Parathyroid adenoma (tissue), 2 donors: ENCODE measurements around the gene SLC2A13.

ENCODE experiments used
- H2AFZ ChIP-seq: fragments of 300-600 bp; sonication (generic); one replicate; pipeline ENCODE4 v1.7.0; 2017; ENCODE audit warnings: antibody characterized with exemption, mild to moderate bottlenecking
- H3K27ac ChIP-seq: fragments of 300-600 bp; sonication (generic); one replicate; pipeline ENCODE4 v1.7.0; 2017
- H3K27me3 ChIP-seq: fragments of 300-600 bp; sonication (generic); one replicate; pipeline ENCODE4 v1.7.0; 2017; ENCODE audit warnings: low read length; ENCODE audit not compliant: control insufficient read depth, insufficient read depth
- H3K36me3 ChIP-seq: fragments of 300-600 bp; sonication (generic); one replicate; pipeline ENCODE4 v1.7.0; 2017; ENCODE audit warnings: low read length; ENCODE audit not compliant: control insufficient read depth, insufficient read depth
- H3K4me1 ChIP-seq: fragments of 300-600 bp; sonication (generic); one replicate; pipeline ENCODE4 v1.7.0; 2017; ENCODE audit warnings: control low read depth
- H3K4me2 ChIP-seq: fragments of 300-600 bp; sonication (generic); one replicate; pipeline ENCODE4 v1.7.0; 2017; ENCODE audit warnings: low read length
- H3K4me3 ChIP-seq: fragments of 300-600 bp; sonication (generic); one replicate; pipeline ENCODE4 v1.7.0; 2017; ENCODE audit warnings: low read depth, low read length
- H3K79me2 ChIP-seq: fragments of 300-600 bp; sonication (generic); one replicate; pipeline ENCODE4 v1.7.0; 2017; ENCODE audit warnings: control low read depth
- H3K9ac ChIP-seq: fragments of 300-600 bp; sonication (generic); one replicate; pipeline ENCODE4 v1.7.0; 2017; ENCODE audit warnings: mild to moderate bottlenecking
- H3K9me3 ChIP-seq: fragments of 300-600 bp; sonication (generic); one replicate; pipeline ENCODE4 v1.7.0; 2017; ENCODE audit warnings: low read length; ENCODE audit not compliant: control insufficient read depth
- CTCF ChIP-seq: fragments of 300-600 bp; sonication (generic); IDR thresholded peaks from one replicate; pipeline ENCODE4 v1.7.0; 2017; ENCODE audit warnings: antibody characterized with exemption, mild to moderate bottlenecking
- donor health status: primary hyperparathyroidism.

The SLC2A13 gene

DNA sequence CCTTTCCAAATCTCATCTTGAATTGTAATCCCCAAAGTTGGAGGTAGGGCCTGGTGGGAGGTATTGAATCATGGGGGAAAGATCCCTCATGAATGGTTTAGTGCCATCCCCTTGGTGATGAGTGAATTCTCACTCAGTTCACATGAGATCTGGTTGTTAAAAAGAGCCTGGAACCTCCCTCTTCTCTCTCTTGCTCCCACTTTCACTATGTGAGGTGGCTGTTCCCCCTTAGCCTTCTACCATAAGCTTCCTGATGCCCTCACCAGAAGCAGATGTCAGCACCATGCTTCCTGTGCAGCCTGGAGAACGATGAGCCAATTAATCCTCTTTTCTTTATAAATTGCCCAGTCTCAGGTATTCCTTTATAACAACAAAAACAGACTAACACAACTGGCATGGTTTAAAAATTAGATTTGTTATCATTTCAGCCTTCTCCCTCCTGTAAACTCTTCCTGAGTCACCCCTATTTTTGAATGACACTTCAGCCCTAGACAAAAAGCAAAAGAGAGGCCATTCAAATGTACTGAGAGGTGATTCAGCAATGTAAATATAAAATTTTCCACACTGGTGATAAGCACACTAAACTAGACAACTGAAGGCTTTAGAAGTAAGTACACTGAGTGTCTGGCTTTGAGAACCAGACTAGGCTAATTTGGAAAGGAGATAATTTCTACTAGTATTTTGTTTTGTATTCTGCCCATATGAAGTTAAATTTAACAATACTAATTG is 274.1 kb downstream of the SLC2A13 start:
- Histone ChIP-seq H3K4me3 (no peak overlapping the region), H3K27ac (no peak overlapping the region), H2AFZ (no peak overlapping the region), H3K4me1 (no peaks in the 10 kb centered on the region), H3K79me2 (no peaks in the 10 kb centered on the region), H3K9me3 (no peaks in the 10 kb centered on the region), H3K4me2 (no peak overlapping the region), H3K27me3 (no peaks in the 10 kb centered on the region), H3K9ac (no peak overlapping the region), H3K36me3 (no peaks in the 10 kb centered on the region)
- TF ChIP-seq CTCF, result no peak

- Histone ChIP-seq H3K9ac (no peak overlapping the region), H3K27me3 (no peaks in the 10 kb centered on the region), H2AFZ (no peak overlapping the region), H3K27ac (no peak overlapping the region), H3K4me2 (no peak overlapping the region), H3K9me3 (no peaks in the 10 kb centered on the region), H3K4me3 (no peak overlapping the region), H3K79me2 (no peaks in the 10 kb centered on the region), H3K4me1 (no peaks in the 10 kb centered on the region), H3K36me3 (no peaks in the 10 kb centered on the region)
- TF ChIP-seq CTCF, result no peak
These were observed 274.9 kb downstream of the SLC2A13 start for GRCh38 chr12:39830852-39831520.

DNA sequence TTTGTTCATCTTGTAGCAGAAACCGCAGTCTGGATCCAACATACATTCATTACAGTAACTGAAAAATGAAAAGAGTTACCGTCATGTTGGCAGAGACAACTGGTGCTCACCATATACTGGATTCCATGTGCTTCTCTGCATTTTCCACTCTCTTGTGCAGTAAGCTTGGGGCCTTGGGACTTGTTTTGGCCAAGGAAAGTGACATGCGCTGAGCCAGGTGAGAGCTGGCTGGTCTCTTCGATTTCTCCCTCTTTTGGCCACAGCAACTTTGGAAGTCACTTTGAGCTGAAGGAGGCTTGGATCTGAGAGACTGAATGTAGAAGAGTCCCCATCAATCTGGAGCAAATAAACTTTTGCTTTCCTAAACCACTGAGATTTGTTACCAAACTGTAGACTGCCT is 275.7 kb downstream of the SLC2A13 start:
- no peaks in the 10 kb centered on the region for H3K4me1 ChIP-seq
- H3K27ac ChIP-seq, result no peak overlapping the region
- no peaks in the 10 kb centered on the region for H3K27me3 ChIP-seq
- no peaks in the 10 kb centered on the region for H3K79me2 ChIP-seq
- no peak for TF ChIP-seq CTCF
- H3K9ac ChIP-seq, result no peak overlapping the region
- H3K9me3 ChIP-seq, result no peaks in the 10 kb centered on the region
- no peak overlapping the region for H3K4me2 ChIP-seq
- H3K4me3 ChIP-seq, result no peak overlapping the region
- H3K36me3 ChIP-seq, result no peaks in the 10 kb centered on the region
- no peak overlapping the region for H2AFZ ChIP-seq

- no peak overlapping the region for H2AFZ ChIP-seq
- H3K9ac ChIP-seq, result no peak overlapping the region
- H3K79me2 ChIP-seq, result no peaks in the 10 kb centered on the region
- H3K9me3 ChIP-seq, result no peaks in the 10 kb centered on the region
- H3K4me3 ChIP-seq, result no peak overlapping the region
- no peak for TF ChIP-seq CTCF
- no peaks in the 10 kb centered on the region for H3K27me3 ChIP-seq
- no peak overlapping the region for H3K4me2 ChIP-seq
- H3K27ac ChIP-seq, result no peak overlapping the region
- no peaks in the 10 kb centered on the region for H3K4me1 ChIP-seq
- no peaks in the 10 kb centered on the region for H3K36me3 ChIP-seq
These were observed 281.2 kb downstream of the SLC2A13 start for GRCh38 chr12:39824505-39825212.
